RCC 7860 (cell line): ENCODE results near the gene TSN.

Experiments used
- DNase-seq: peaks from one replicate; pipeline ENCODE4 v3.0.0-alpha.2; 2015; ENCODE audit warnings: low spot score
- FAIRE-seq: peaks from 2 replicates; lab custom pipeline; 2012; peaks lifted over from hg19 to GRCh38; lab: Jason Lieb, UNC

The TSN gene

DNA sequence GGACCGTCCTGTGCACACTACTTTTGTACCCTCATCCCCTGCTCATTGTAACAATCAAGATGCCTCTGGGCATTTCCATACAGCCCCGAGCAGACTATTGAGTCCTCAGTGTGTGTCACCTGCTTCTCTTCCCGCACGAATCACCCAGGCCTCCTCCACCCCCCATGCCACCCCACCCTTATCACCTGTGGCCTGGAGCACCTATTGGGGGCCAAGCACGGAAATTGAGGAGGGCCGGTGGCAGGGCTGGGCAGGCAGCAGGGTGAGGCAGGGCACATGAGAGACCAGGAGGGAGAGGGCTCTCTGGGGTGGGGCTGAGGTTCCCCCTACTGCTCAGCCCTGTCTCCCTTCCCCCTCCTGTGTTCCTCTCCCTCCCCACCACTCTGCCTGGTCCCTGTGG, 14.5 kb upstream of the TSN start:
- no peak for FAIRE-seq
- no peak for DNase-seq

DNA sequence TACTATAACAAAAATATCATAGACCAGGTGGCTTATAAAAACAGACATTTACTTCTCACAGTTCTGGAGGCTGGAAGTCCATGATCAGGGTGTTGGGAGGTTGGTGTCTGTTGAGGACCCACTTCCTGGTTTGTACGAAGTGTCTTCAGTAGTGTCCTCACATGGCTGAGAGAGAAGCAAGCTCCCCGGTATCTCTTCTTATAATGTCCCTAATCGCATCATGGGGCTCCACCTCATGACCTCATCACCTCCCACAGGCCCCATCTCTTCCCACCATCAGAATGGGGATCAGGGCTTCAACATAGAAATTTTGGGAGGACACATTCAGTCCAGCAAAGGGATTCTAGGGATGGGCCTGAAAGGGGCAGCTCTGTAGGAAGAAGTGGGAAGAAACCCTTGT, 14.0 kb upstream of the TSN start:
- DNase-seq (no peak), FAIRE-seq (no peak)

DNA sequence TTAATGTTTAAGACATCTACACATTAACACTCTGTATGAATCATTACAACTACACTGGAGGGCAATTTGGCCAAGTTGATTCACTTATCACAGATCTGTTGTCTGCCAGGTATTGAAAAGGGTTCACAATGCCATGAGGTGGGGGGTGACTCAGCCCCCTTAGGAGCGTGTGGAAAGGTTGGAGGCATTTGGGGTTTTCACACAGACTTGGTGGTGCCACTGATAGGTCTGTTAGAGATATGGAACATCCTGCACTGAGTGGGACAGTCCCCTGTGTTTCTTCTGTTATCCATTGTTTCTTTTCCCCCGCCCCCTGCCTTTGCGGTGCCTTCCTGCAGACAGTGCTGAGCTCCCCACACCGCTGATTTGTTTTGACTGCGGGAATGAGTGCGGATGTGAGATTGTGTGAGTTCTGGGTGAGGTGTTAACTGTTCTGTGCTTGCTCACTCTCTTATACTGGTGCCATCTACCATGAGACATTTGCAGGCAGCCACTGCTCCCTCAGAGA, 9.3 kb upstream of the TSN start:
- FAIRE-seq, result peak; percentile 94
- peak; percentile 93 for DNase-seq

DNA sequence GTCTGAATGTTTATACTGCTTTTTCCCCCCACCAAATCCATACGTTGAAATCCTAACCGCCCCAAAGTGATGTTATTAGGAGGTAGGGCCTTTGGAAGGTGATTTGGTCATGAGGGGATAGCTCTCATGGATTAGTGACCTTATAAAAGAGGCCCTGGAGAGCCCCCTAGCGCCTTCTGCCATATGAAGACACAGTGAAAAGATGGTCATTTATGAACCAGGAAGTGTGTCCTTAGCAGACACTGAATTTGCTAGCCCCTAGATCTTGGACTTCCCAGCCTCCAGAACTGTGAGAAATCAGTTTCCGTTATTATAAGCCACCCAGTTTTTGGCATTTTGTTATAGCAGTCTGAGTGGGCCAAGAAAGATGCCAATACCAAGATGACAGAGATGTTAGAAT, 7.2 kb upstream of the TSN start:
- FAIRE-seq, result no peak
- DNase-seq, result no peak

DNA sequence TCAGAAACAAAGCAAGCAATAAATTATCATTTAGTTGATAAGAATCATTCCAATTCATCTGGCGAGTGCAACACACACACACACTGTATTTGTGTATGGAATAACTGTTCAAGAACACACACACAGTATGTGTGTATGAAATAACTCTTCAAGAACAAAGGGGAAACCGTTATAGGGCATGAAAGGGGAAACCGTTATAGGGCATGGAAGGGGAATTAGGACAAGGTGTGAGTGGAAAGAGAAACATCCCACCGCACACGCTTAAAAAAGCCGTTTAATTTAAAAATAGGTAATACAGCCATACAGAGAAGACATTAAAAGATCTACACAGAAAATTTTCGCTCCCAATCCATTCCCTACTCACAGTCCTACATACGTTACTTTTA, 607 bp upstream of the TSN start:
- FAIRE-seq (no peak), DNase-seq (no peak)

DNA sequence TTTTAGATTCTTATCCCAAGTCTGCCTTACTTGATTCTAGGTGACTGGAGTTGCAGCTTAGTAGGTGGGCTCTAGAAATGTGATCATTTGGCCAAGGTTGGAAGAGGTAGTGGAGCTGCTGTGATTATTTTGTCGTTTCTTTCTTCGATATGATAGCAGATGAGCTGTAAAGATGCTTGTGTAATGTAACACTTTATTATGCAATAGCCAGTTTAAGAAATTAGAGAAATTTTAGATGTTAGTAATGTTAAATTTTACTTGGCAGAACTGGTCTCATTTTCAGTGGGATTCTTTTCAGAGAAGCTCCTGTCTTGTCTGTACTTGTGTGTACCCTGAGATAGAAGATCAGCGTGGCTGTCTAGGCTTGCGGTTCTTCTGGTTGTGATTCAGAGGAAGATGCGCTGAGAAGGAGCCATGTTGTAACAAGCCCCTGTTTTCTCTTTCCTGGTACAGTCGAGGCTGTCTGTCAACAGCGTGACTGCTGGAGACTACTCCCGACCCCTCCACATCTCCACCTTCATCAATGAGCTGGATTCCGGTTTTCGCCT, 9.3 kb downstream of the TSN start:
- DNase-seq, result no peak
- no peak for FAIRE-seq

DNA sequence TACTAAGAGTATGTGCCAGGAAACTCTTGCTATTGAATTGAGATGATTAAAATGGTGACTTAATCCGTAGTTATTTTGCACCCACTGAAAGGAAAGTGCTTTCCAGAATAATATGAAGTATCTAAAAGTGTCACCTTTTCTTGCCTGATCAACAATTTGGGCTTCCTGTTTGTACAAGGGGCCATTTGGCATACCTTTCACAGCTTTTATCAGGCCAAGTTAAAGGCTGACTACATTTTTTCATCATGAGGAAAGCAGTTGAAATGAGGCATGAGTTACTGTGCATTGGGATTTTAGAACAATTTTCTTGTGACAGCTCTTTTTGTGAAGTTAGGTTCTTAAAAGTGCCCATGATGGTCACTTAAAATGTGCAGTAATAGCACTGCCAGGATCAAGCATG, 11.2 kb downstream of the TSN start:
- no peak for DNase-seq
- FAIRE-seq, result no peak

DNA sequence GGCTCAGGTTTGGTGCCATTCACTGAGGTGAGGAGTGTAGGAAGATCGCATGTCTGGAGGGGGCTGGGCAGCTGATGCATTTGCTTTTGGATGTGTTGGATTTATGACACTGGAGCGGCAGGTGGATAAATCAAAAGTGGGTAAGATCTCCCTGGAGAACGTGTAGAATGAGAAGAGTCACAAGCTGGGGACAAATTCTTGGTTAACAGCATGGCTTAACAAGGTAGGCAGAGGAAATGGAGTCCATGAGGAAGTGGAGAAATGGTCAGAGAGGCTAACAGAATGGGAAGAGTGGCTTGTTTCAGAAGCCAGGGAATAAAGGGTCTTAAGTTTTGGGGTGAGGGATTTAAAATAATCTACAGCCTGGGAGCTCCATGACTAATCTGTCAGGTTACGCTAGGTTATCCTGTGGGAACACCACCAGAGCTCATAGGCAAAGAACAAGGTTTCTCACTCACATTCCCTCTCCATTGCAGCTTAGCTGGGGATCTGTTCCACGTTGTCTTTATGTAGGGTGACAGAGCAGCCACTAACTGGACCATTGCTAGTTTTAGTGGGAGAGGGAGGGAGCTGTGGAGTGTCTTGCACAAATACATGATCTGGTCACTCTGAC, 12.8 kb downstream of the TSN start:
- FAIRE-seq, result no peak
- DNase-seq, result no peak

DNA sequence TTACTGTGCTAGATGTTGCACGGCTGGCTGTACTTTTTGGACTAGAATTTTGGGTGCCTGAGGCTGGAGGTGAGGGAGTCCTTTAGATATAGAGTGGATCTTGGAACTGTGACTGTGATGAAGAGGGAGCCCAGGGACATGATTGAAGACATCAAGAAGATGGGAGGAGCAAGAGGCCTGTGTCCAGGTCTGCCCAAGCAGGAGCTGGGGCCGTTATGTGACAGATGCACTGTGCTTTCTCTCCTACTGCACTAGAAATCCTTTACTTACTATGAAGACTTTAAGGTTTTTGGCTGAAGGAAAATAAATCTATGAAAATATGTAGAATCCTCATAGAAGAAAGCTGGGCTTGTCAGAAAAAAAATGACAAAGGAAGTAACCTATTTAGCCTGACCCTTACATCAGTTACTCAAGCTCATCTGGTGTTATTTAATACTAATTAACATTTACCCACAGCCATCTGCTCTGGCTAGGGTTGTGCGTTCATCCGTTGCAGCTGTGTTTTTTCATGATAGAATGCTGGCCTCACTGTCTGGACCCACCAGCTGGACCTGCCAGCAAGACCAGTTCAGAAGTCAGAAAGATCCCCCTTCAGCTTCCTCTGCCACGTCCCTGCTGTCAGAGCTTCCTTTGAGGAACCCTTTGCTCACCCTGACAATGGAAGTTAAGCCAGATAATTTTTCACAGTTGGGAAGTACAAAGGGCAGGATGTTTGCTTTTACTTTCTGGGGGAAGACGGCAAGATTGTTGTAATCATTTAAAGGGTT, 16.7 kb downstream of the TSN start:
- DNase-seq (no peak), FAIRE-seq (no peak)

DNA sequence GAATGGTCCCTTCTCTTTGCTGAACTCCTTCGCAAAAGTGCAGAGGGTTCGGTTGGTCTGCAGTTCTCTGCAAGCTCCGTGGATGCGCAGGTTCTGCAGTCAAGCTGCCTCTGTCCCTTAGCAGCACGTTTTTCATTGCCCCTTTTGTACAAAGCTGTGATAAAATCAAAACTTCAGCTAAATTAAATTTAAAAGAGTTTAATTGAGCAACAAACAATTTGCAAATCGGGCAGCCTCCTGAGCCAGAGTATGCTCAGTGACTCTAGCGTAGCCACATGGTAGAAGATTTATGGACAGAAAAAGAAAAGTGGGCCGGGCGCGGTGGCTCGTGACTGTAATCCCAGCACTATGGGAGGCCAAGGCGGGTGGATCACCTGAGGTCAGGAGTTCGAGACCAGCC, 18.8 kb downstream of the TSN start:
- DNase-seq, result no peak
- no peak for FAIRE-seq

DNA sequence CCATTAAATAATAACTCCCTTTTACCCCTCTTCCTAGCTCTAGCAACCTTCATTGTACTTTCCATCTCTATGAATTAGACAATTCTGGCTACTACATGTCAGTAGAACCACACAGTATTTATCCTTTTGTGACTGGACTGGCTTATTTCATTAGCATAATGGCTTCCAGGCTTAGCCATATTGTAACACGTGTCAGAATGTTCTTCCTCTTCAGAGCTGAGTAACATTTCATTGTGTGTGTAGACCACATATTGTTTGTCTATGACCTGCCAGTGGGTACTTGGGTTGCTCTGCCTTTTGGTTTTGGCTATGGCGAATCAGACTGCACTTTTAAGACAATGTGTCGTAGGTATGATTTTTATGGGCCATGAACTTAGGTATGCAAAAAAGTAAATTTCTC, 20.9 kb downstream of the TSN start:
- DNase-seq (no peak), FAIRE-seq (no peak)

DNA sequence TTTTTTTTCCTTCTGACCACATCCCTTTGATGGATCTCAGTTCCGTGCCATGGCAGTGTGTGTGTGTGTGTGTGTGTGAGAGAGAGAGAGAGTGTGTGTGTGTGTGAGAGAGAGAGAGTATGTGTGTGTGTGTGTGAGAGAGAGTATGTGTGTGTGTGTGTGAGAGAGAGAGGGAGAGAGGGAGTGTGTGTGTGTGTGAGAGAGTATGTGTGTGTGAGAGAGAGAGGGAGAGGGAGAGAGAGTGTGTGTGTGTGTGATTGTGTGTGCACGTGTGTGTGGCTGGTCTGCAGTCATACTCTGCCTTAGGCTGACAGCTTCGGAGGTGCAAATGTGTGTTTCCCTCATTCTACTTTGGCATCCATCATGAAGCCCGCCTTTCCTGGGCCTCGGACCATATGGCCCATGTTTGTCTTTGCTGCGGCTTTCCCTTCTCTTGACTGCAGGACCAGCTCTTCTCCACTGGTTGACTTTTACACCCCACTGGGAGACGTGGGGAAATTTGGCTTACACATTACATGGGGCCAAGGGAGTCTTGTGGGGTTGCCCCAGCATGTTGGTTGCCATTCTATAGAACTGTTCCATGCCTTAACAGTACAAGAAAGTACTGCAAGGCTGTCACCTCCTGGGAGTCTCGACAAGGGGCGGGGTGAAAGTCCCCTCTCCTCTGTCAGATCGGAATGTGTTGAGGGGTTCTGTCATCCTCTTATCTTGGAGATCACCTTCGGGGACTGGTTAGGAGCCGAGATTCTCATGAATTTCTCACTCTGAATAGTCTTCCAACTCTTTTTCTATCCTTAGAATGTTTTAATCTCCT, 21.6 kb downstream of the TSN start:
- FAIRE-seq (no peak), DNase-seq (no peak)

DNA sequence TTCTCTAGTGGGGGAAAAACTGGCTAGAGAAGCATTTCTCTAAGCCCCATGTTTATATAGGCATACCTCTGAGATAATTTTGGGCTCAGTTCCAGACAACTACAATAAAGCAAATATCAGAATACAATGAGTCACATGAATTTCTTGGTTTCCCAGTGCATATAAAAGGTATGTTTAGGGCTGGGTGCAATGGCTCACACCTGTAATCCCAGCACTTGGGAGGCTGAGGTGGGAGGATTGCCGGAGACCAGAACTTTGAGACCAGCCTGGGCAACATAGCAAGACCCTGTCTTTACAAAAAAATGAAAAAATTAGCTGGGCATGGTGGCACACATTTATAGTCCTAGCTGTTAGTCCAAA, 22.2 kb downstream of the TSN start:
- DNase-seq, result peak; percentile 50
- FAIRE-seq, result no peak

DNA sequence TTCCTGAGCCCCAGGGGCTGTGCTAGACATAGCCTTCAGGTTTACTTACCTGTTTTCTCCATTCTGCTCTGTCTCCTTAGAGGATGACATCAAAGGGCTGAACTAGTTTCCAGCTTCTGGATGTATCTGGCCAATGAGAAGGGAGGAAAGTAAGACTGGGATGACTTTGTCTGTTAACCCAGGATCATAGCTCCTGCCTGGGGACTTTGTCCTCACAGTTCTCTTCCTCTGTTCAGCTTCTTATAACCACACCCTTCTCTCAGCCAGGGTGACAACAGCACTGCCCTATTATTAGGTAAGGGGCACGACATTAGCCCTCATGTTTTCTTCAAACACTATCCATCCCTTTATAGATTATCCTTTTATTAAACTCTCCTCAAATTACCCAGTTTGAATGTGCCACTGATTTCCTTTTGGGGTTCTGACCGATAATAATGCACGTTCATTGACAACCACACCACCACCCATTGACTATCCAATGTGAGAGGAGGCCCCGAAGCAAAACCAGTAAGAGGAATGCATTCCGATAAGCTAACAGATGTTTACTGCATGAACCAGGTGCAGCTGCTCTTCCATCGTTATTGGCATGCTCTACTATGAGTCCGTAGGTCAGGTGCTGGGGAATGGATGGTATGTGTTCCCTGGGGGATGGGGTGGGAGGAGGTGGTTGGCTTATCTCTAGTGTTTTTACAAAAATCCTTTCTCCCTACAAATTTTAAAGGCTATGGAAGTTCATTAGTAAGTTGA, 23.5 kb downstream of the TSN start:
- DNase-seq (no peak), FAIRE-seq (no peak)

DNA sequence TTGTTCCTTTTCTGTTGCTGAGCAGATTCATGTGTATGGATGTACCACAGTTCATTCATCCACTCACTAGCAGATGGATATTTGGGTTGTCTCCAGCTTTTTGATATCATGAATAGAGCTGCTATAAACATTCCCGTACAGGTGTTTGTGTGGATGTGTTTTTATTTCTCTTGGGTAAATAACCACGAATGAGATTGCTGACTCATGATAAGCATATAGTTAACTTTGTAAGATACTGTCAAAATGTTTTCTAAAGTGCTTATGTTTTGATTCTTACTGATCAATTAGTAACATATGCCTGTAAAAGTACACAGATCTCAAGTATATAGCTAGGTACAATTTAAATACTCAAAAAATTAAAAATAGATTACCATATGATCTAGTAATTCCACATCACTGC, 27.7 kb downstream of the TSN start:
- no peak for FAIRE-seq

DNA sequence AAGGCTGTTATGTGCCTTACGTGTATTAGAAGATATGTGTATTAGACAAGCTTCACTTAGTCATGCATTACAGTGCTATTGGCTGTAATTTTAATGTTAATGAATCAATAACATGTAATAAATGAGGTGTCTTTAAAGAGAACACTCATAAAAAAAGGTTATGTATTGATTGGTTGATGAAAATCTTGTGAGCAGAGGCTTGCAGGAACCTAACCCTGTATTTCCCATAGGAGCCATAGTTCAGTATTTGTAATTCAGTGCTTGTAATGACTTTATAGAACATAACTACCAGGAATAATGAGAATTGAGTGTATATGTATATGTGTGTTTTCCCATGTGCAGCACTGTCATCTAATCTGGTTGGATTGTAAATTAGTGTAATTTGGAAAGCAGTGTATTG, 33.2 kb downstream of the TSN start:
- DNase-seq (no peak), FAIRE-seq (no peak)

More for the DNA sequence above, 27.7 kb downstream of the TSN start:
- no peak for DNase-seq

DNA sequence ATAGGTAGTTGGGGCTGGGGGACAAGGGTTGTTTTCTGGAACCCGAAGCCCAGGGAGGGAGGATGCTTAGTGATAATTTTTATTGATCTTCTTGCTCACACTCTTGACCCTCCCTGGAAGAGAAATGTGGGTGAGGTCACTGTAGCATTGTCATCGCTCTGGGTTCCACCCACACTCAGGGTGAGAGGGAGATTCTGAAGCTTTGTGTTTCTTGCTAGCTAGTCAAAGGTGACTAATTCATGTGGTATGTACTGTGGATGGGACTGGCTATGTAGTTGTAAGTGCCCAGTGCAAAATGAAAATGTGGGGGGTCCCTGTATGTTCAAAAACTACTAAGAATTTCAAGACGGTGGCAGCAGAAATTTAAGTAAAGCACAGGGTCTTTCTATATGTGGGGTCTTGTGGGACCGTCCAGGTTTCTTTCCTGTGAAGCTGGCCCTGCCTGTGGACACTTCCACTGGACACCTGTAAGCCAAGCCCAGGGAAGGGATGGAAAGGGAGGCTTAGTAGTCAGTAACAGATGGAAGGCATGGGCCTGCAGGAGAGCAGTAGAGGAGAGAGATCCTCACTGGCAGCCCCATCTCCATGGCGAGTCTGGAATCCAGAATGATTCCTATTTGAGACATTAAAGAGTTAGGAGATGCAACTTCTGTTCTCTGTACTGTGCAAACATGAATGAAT, 35.0 kb downstream of the TSN start:
- peak; percentile 89 for FAIRE-seq
- peak; percentile 89 for DNase-seq

DNA sequence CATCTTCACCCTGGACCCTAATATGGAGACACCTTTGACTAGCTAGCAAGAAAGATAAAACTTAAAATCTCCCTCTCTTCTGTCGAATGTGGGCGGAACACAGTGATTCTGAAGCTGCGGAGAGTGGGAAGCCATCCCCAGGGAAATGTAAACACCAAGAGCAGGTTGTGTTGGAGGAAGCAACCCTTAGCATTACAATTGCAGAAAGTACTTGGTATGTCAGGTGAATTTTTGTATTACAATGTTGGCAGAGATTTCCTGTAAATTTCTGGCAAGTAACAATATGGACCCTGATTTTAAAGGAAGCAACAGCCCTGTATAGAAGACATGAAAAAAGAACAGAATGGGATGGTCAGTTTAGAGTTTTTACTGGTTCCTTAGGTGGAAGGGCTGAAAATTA, 35.8 kb downstream of the TSN start:
- DNase-seq (no peak), FAIRE-seq (no peak)

DNA sequence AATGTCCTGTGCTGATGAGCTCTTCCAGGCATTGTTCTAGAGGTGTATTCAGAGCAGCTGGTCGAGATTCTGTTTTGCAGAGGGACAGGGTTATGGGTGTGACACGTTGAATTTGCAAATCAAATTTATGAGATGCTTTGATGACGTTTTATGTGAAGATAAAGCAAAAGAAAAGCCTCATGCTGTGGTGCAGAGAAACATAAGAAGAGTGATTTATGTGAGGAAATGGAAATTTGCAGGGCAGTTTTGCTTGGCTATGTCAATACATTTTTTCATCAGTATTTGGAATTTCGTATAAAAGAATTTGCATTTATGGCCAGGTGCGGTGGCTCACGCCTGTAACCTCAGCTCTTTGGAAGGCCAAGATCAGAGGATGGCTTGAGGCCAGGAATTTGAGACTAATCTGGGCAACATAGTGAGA, 36.4 kb downstream of the TSN start:
- FAIRE-seq (no peak), DNase-seq (no peak)

DNA sequence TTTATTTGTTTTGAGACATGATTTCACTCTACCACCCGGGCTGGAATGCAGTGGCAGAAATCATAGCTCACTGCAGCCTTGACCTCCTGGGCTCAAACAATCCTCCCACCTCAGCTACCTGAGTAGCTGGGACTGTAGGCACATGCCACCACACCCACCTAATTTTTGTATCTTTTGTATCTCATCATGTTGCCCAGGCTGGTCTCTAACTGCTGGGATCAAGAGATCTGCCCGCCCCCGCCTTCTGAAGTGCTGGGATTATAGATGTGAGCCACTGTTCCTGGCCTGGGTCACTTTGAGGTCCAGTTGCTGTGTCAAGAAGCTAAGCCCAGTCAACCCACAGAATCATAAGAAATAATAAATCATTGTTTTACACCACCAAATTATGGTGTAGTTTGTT, 38.4 kb downstream of the TSN start:
- no peak for FAIRE-seq
- no peak for DNase-seq
